ENCODE data around the gene RASA3.
A peak's percentile ranks its signal among the peaks of the same experiment; 100 is the strongest.
"Not testable (repeated sequence)": the region's sequence is repeated elsewhere in the genome, so short reads cannot be mapped to it uniquely, and the experiment has no call there.

Gene RASA3

GRCh38 chr13:114110091-114110829 lies 22.2 kb downstream of the RASA3 start:
- peak; percentile 83 for DNase-seq

- DNase-seq = peak; percentile 28
Observed at GRCh38 chr13:114109641-114110041, 22.8 kb downstream of the RASA3 start.

GRCh38 chr13:114108894-114109293 lies 23.5 kb downstream of the RASA3 start:
- DNase-seq = no peak

- no peak for DNase-seq
Observed at GRCh38 chr13:114108141-114108761, 24.2 kb downstream of the RASA3 start.

- no peak for DNase-seq
Observed at GRCh38 chr13:114107686-114108081, 24.7 kb downstream of the RASA3 start.

- no peak for DNase-seq
Observed at GRCh38 chr13:114106991-114107685, 25.3 kb downstream of the RASA3 start.

GRCh38 chr13:114106526-114106925 lies 25.9 kb downstream of the RASA3 start:
- DNase-seq = no peak

GRCh38 chr13:114105521-114106225 lies 26.8 kb downstream of the RASA3 start:
- DNase-seq = no peak

GRCh38 chr13:114104655-114105520 lies 27.5 kb downstream of the RASA3 start:
- no peak for DNase-seq

- DNase-seq = peak; percentile 32
Observed at GRCh38 chr13:114103801-114104654, 28.4 kb downstream of the RASA3 start.

- DNase-seq = not testable (repeated sequence)
Observed at GRCh38 chr13:114103289-114103621, 29.2 kb downstream of the RASA3 start.

- DNase-seq = no peak
Observed at GRCh38 chr13:114102521-114103288, 29.7 kb downstream of the RASA3 start.

GRCh38 chr13:114102131-114102520 lies 30.3 kb downstream of the RASA3 start:
- DNase-seq = no peak

- DNase-seq = no peak
Observed at GRCh38 chr13:114101358-114102130, 30.9 kb downstream of the RASA3 start.

- DNase-seq = no peak
Observed at GRCh38 chr13:114100446-114101357, 31.7 kb downstream of the RASA3 start.

- DNase-seq = no peak
Observed at GRCh38 chr13:114099918-114100445, 32.4 kb downstream of the RASA3 start.

- no peak for DNase-seq
Observed at GRCh38 chr13:114099191-114099590, 33.2 kb downstream of the RASA3 start.

GRCh38 chr13:114098689-114099056 lies 33.8 kb downstream of the RASA3 start:
- DNase-seq = not testable (repeated sequence)
